Spinal cord (tissue), 10 donors: ENCODE measurements around the gene LRRC47. TPM values are rescaled to one million over a fixed set of nuclear protein-coding genes. Genes with fewer than 3 reads are reported as not detected.
"Not testable (repeated sequence)": the region's sequence is repeated elsewhere in the genome, so short reads cannot be mapped to it uniquely, and the experiment has no call there.

Experiments
- DNase-seq, 6 donors: peaks; one replicate each; pipeline versions ENCODE4 v3.0.0 to v3.0.0-alpha.2; 2013 to 2015; ENCODE audit warnings: low spot score in 6 of 6, low read depth in 4 of 6
- H3K27ac ChIP-seq: one replicate; pipeline ENCODE4 v1.5.1; 2013; ENCODE audit warnings: low read depth, low read length, control low read depth
- H3K27me3 ChIP-seq: one replicate; pipeline ENCODE4 v1.6.1; 2013; ENCODE audit warnings: low read length; ENCODE audit not compliant: control insufficient read depth, insufficient read depth
- H3K36me3 ChIP-seq: one replicate; pipeline ENCODE4 v1.6.1; 2013; ENCODE audit warnings: low read length; ENCODE audit not compliant: control insufficient read depth, insufficient read depth
- H3K4me1 ChIP-seq: one replicate; pipeline ENCODE4 v1.6.1; 2013; ENCODE audit warnings: low read length; ENCODE audit not compliant: control insufficient read depth, insufficient read depth
- H3K4me3 ChIP-seq: one replicate; pipeline ENCODE4 v1.5.1; 2013; ENCODE audit warnings: low read depth, low read length, control low read depth
- H3K9me3 ChIP-seq: one replicate; pipeline ENCODE4 v1.6.1; 2013; ENCODE audit warnings: low read length; ENCODE audit not compliant: control insufficient read depth, insufficient read depth
- WGBS: methylation state at CpG from one replicate; pipeline ENCODE4 v1.1.5; 2013; ENCODE audit warnings: missing lambda C conversion rate; ENCODE audit not compliant: insufficient coverage; 5-methylcytosine and 5-hydroxymethylcytosine counted together
- polyA plus RNA-seq, 2 donors: library from polyadenylated mRNA; unstranded; fragments of 120-200 nt; gene quantifications; one replicate each; pipeline ENCODE4 v1.2.1, GENCODE V29; 2013; ENCODE audit not compliant: insufficient read length in 2 of 2
- total RNA-seq, 2 donors: library from RNA; depleted of rRNA in 1 of 2; stranded (reverse); fragments of 120-200 nt in 1 of 2; fragments of >200 nt in 1 of 2; gene quantifications; one replicate each; pipeline versions ENCODE4 v1.2.3 to v1.2.4, GENCODE V29; 2013 to 2014
- donor health status: healthy.

Gene LRRC47
- total and polyA plus RNA-seq, 4 donors, result 27.0 to 81.6 (median 50.5) TPM

GRCh38 chr1:3752400-3752945 is 43.8 kb downstream of the LRRC47 start, which contains the start of gene CCDC27:
Gene CCDC27 (plus strand): TSS chr1:3752450. CDS start chr1:3752482, 32 bp downstream.
- Histone ChIP-seq H3K4me1 (peaks cover 6% of the 10 kb centered on the region), H3K36me3 (no peaks in the 10 kb centered on the region), H3K27ac (no peak within 1 kb of the TSS), H3K4me3 (no peak within 1 kb of the TSS), H3K9me3 (no peaks in the 10 kb centered on the region), H3K27me3 (peaks cover 5% of the 10 kb centered on the region)
- no peak for DNase-seq
- 95% methylated on average over 17 of the region's 17 CpGs for WGBS

GRCh38 chr1:3750741-3751140 is 45.6 kb downstream of the LRRC47 start:
- WGBS, result 74% methylated on average over 6 of the region's 6 CpGs
- H3K27me3 ChIP-seq, result peaks cover 5% of the 10 kb centered on the region
- no peak overlapping the region for H3K4me3 ChIP-seq
- no peaks in the 10 kb centered on the region for H3K9me3 ChIP-seq
- peaks cover 3% of the 10 kb centered on the region for H3K36me3 ChIP-seq
- DNase-seq, result no peak
- no peak overlapping the region for H3K27ac ChIP-seq
- H3K4me1 ChIP-seq, result peaks cover 20% of the 10 kb centered on the region

- 88% methylated on average over 1 of the region's 5 CpGs for WGBS
- H3K4me1 ChIP-seq, result peaks cover 32% of the 10 kb centered on the region
These were observed 46.8 kb downstream of the LRRC47 start for GRCh38 chr1:3749512-3749911.

GRCh38 chr1:3748316-3748900 is 47.9 kb downstream of the LRRC47 start:
- Histone ChIP-seq H3K36me3 (peaks cover 26% of the 10 kb centered on the region), H3K4me1 (peaks cover 33% of the 10 kb centered on the region)
- not testable (repeated sequence) for H3K4me3 ChIP-seq, DNase-seq, H3K27ac ChIP-seq, H3K9me3 ChIP-seq, H3K27me3 ChIP-seq
- WGBS, result 88% methylated on average over 6 of the region's 15 CpGs

More at GRCh38 chr1:3749512-3749911, 46.8 kb downstream of the LRRC47 start:
- no peak for DNase-seq
- H3K4me3 ChIP-seq, result no peak overlapping the region
- no peaks in the 10 kb centered on the region for H3K9me3 ChIP-seq
- peaks cover 3% of the 10 kb centered on the region for H3K27me3 ChIP-seq
- H3K36me3 ChIP-seq, result peaks cover 16% of the 10 kb centered on the region
- H3K27ac ChIP-seq, result no peak overlapping the region

- no peak for DNase-seq
- Histone ChIP-seq H3K4me1 (peaks cover 33% of the 10 kb centered on the region), H3K9me3 (no peaks in the 10 kb centered on the region), H3K27me3 (no peaks in the 10 kb centered on the region), H3K4me3 (peak overlapping the region; percentile 57), H3K36me3 (peaks cover 29% of the 10 kb centered on the region), H3K27ac (no peak overlapping the region)
- 71% methylated on average over 1 of the region's 13 CpGs for WGBS
These were observed 48.4 kb downstream of the LRRC47 start for GRCh38 chr1:3747903-3748302.

- no peak overlapping the region for H3K27ac ChIP-seq
These were observed 48.8 kb downstream of the LRRC47 start for GRCh38 chr1:3747522-3747848.

GRCh38 chr1:3746830-3747521 is 49.3 kb downstream of the LRRC47 start:
- H3K4me1 ChIP-seq, result peaks cover 33% of the 10 kb centered on the region
- H3K4me3 ChIP-seq, result peak overlapping the region; percentile 57
- no peaks in the 10 kb centered on the region for H3K9me3 ChIP-seq
- DNase-seq, result peak in 5 of 6 donors; percentile 60 to 95 (median 71)
- no peak overlapping the region for H3K27ac ChIP-seq
- no peaks in the 10 kb centered on the region for H3K27me3 ChIP-seq
- WGBS, result under 1% methylated on average over 69 of the region's 73 CpGs
- peaks cover 38% of the 10 kb centered on the region for H3K36me3 ChIP-seq

More at GRCh38 chr1:3747522-3747848, 48.8 kb downstream of the LRRC47 start:
- Histone ChIP-seq H3K9me3 (no peaks in the 10 kb centered on the region), H3K36me3 (peaks cover 33% of the 10 kb centered on the region), H3K4me1 (peaks cover 33% of the 10 kb centered on the region), H3K27me3 (no peaks in the 10 kb centered on the region), H3K4me3 (peak overlapping the region; percentile 57)
- DNase-seq, result no peak
- 80% methylated on average over 2 of the region's 6 CpGs for WGBS

- Histone ChIP-seq H3K36me3 (peaks cover 44% of the 10 kb centered on the region), H3K27me3 (no peaks in the 10 kb centered on the region), H3K4me1 (peaks cover 33% of the 10 kb centered on the region), H3K4me3 (peak overlapping the region; percentile 57), H3K27ac (no peak overlapping the region), H3K9me3 (no peaks in the 10 kb centered on the region)
- WGBS, result 6% methylated on average over 35 of the region's 35 CpGs
- peak in 1 of 6 donors; percentile 10 for DNase-seq
These were observed 49.9 kb downstream of the LRRC47 start for GRCh38 chr1:3746389-3746829.

GRCh38 chr1:3745590-3746381 is 50.5 kb downstream of the LRRC47 start:
- H3K27ac ChIP-seq, result no peak overlapping the region
- peaks cover 49% of the 10 kb centered on the region for H3K36me3 ChIP-seq
- peaks cover 33% of the 10 kb centered on the region for H3K4me1 ChIP-seq
- WGBS, result 73% methylated on average over 24 of the region's 25 CpGs
- no peak overlapping the region for H3K4me3 ChIP-seq
- H3K9me3 ChIP-seq, result no peaks in the 10 kb centered on the region
- H3K27me3 ChIP-seq, result no peaks in the 10 kb centered on the region
- no peak for DNase-seq
